WERI-Rb-1 (cell line): ENCODE data around the gene RXFP3.

Source experiments
- DNase-seq: peaks from one replicate; pipeline ENCODE4 v3.0.0-alpha.2; 2020
- H3K27ac ChIP-seq: fragments of 250-450 bp; sonication (Bioruptor Pico); 2 replicates; pipeline ENCODE4 v1.5.1; 2020; ENCODE audit warnings: mild to moderate bottlenecking, moderate library complexity
- H3K27me3 ChIP-seq: fragments of 250-450 bp; sonication (Bioruptor Pico); 2 replicates; pipeline ENCODE4 v1.5.1; 2021; ENCODE audit warnings: mild to moderate bottlenecking, low read depth, moderate library complexity; ENCODE audit not compliant: insufficient read depth, severe bottlenecking
- H3K36me3 ChIP-seq: fragments of 250-450 bp; sonication (Bioruptor Pico); 2 replicates; pipeline ENCODE4 v1.5.1; 2020; ENCODE audit warnings: mild to moderate bottlenecking, moderate library complexity
- H3K4me3 ChIP-seq: 2 replicates; pipeline ENCODE4 v1.5.1; 2011; ENCODE audit warnings: low read depth, mild to moderate bottlenecking, control low read depth, low read length
- H3K9me3 ChIP-seq: fragments of 250-450 bp; sonication (Bioruptor Pico); 2 replicates; pipeline ENCODE4 v1.5.1; 2021; ENCODE audit warnings: mild to moderate bottlenecking, moderate library complexity; ENCODE audit not compliant: severe bottlenecking
- TF ChIP-seq, protein P1 (sequence below): IDR thresholded peaks from 2 replicates; pipeline ENCODE4 v1.5.1; 2011; ENCODE audit warnings: low read depth, mild to moderate bottlenecking, control low read depth, inconsistent platforms, low read length

Gene RXFP3

DNA sequence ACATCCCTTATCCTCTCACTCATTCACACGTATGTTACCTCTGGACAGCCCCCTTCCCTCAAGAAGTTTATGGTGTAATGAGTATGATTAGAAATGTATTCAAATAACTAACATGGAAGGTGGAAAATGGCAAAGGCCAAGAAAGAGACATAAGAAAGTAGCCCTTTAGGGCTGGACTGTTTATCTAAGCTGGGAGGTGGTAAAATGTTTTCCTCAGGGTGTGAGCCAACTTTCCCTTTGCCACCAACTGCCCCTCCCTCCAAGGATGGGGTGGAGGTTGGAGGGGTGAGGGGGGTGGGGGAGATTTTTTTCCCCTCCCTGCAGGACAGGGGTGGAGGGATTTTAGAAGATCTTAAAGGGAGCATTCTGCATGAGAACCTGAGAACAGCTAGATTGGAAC lies 40.1 kb downstream of the RXFP3 start:
- Histone ChIP-seq H3K27ac (no peak overlapping the region), H3K36me3 (no peaks in the 10 kb centered on the region), H3K9me3 (no peaks in the 10 kb centered on the region), H3K4me3 (no peak overlapping the region), H3K27me3 (peaks cover 25% of the 10 kb centered on the region)
- TF ChIP-seq, protein P1, sequence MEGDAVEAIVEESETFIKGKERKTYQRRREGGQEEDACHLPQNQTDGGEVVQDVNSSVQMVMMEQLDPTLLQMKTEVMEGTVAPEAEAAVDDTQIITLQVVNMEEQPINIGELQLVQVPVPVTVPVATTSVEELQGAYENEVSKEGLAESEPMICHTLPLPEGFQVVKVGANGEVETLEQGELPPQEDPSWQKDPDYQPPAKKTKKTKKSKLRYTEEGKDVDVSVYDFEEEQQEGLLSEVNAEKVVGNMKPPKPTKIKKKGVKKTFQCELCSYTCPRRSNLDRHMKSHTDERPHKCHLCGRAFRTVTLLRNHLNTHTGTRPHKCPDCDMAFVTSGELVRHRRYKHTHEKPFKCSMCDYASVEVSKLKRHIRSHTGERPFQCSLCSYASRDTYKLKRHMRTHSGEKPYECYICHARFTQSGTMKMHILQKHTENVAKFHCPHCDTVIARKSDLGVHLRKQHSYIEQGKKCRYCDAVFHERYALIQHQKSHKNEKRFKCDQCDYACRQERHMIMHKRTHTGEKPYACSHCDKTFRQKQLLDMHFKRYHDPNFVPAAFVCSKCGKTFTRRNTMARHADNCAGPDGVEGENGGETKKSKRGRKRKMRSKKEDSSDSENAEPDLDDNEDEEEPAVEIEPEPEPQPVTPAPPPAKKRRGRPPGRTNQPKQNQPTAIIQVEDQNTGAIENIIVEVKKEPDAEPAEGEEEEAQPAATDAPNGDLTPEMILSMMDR = no peak
- DNase-seq = no peak

DNA sequence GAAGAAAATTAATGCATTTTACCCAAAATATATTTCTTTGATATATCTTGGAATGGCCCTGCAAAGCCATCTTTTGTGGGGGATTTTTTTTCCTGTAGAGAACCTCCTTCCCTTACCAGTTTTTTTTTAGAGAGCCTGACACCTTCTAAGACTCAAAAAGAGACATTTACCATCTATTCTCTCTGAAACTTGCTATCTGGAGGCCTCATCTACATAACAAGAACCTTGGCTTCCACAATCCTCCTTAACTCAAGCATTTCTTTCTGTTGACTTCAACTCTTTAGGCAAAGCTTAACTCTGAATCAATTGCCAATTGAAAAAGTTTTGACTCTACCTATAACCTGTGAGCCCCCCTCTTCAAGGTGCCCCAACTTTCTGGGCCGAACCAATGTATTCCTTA lies 42.1 kb downstream of the RXFP3 start:
- no peak for DNase-seq
- no peak overlapping the region for H3K27ac ChIP-seq
- H3K27me3 ChIP-seq = peaks cover 19% of the 10 kb centered on the region
- H3K4me3 ChIP-seq = no peak overlapping the region
- H3K9me3 ChIP-seq = no peaks in the 10 kb centered on the region
- TF ChIP-seq, protein P1 = no peak
- H3K36me3 ChIP-seq = no peaks in the 10 kb centered on the region

DNA sequence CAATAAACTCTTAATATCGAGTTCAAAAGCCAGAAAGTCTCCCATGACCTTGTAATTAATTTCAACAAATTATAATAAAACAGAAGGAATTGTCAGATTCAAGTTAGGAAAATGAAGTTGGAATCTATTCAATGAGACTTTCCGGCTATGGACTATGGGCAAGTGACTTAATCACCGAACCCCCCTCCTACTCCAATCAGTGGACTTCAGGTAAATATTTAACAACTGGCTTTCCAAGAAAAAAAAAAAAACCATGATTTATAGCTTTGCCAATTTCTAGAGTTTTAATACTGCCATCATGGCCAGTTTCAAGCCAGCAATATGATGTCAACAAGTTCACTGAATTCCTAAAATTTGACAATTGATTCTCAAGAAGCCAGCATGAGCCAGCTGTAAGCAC lies 43.8 kb downstream of the RXFP3 start:
- Histone ChIP-seq H3K27ac (no peak overlapping the region), H3K9me3 (no peaks in the 10 kb centered on the region), H3K36me3 (no peaks in the 10 kb centered on the region), H3K27me3 (peaks cover 16% of the 10 kb centered on the region), H3K4me3 (no peak overlapping the region)
- TF ChIP-seq, protein P1 = no peak
- no peak for DNase-seq

DNA sequence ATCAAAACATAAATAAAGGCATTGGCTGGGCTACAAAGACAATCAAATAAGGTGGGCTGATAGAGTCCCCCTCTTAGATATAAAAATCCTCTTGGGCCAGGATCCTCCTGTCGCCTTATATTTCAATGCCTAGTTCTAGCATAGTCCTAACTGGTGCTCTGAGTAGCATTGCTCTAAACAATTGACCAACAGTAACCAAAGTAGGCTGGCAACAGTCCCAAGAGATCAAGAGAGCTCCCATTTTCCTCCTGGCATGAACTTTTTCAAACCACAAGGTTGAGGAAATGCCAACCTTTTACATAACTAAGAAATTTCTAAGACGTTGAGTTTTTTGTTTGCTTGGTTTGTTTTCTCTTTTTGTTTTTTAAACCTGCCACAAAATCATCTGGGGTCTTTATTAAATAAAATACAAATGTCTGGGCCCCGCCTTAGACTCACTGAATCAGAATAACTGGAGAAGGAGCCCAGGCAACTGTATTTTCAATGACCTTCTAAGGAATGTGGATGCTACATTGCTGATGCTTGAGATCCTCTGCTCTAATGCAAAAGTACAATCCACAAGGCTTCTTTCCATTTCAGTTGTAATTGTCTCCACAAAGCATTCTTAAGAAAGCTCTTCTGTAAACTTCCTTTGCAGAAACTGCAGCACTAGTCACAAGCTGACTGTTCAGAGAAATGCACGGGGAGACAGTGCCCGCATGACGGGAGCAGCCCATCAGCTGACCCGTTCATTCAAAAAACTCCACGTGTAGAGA lies 45.4 kb downstream of the RXFP3 start:
- Histone ChIP-seq H3K9me3 (no peaks in the 10 kb centered on the region), H3K27ac (no peak overlapping the region), H3K27me3 (peaks cover 7% of the 10 kb centered on the region), H3K4me3 (no peak overlapping the region), H3K36me3 (no peaks in the 10 kb centered on the region)
- TF ChIP-seq, protein P1 = no peak
- DNase-seq = no peak

DNA sequence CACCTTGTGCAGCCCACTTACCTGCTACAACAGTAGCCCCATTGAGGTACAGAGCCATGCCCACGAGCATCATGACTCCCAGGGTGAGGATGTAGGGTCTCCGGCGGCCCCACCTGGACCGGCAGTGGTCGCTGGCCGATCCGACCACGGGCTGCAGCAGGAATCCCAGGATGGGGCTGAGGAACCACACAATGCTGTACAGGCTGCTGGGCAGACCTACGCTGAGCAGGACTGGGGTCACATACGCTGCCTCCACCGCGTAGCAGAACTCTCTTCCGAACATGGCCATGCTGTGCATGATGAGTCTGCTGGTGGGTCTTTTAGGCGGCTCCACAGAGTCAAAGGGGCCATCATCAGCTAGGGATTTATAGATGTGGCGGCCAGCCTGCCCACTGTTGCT lies 48.0 kb downstream of the RXFP3 start:
- TF ChIP-seq, protein P1 = no peak
- Histone ChIP-seq H3K9me3 (no peaks in the 10 kb centered on the region), H3K36me3 (no peaks in the 10 kb centered on the region), H3K4me3 (no peak overlapping the region), H3K27me3 (no peaks in the 10 kb centered on the region), H3K27ac (no peak overlapping the region)
- DNase-seq = no peak

DNA sequence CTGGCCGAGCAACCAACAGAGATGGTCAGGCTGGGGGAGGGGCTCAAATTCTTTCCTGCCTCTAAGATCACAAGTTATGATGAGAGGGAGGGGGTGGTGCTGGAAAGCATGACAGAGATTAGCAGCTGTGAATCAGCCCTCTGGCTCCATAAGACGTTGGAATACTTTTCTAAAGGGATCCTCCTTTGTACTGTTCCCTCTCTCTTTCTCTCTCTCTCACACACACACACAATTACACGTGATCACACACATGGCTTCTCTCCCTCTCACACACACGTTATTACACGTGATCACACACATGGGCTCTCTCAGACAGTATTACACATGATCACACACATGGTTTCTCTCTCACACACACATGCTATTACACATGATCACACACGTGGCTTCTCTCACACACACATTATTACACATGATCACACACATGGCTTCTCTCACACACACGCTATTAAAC lies 48.5 kb downstream of the RXFP3 start, which contains the start of gene SLC45A2:
Gene SLC45A2, minus strand, starts transcription at position 23 of the 454 bp plus-strand sequence. CDS start 110 bp downstream, outside the sequence.
- no peak for DNase-seq
- no peaks in the 10 kb centered on the region for H3K9me3 ChIP-seq
- H3K27ac ChIP-seq = no peak within 1 kb of the TSS

More for the DNA sequence above, 48.5 kb downstream of the RXFP3 start, which contains the start of gene SLC45A2:
- Histone ChIP-seq H3K36me3 (no peaks in the 10 kb centered on the region), H3K4me3 (no peak within 1 kb of the TSS), H3K27me3 (no peaks in the 10 kb centered on the region)
- TF ChIP-seq, protein P1 = no peak
